ENCODE measurements around the gene ERMARD.
"Not testable (repeated sequence)": the region's sequence is repeated elsewhere in the genome, so short reads cannot be mapped to it uniquely, and the experiment has no call there.

Gene ERMARD

DNA sequence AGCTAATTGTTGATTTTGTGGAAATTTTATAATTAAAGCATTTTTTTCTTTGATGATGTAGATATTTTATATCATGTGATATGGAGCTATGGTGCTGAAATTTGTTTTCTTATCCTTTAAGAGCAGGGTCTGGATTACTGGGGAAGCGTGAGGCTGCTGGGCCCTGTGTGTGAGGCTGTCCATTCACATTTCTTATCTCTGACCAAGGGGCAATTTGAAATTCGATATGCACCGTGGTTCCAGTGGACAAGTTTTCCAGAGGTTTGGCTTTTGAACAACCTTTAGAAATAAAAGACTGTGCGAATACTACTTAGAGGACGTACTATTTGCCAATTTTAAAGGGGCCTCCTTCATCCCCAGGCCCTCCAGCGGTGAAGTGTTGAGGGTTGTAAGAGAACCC, 3.7 kb downstream of the ERMARD start:
- Histone ChIP-seq H3K4me2 (ENCODE audit: low read depth, low read length, poor library complexity, severe bottlenecking) (no peak overlapping the region), H3K9me3 (ENCODE audit: insufficient read depth, low read length) (no peaks in the 10 kb centered on the region), H3K36me3 (ENCODE audit: low read length) (no peaks in the 10 kb centered on the region), H3K27me3 (ENCODE audit: low read length) (no peaks in the 10 kb centered on the region), H3K9ac (ENCODE audit: low read length) (no peak overlapping the region), H3K4me3 (ENCODE audit: insufficient read depth, low read length, poor library complexity, severe bottlenecking) (no peak overlapping the region), H3F3A (ENCODE audit: insufficient read depth) (0 out of 2 replicates have a peak, but pooled peaks cover 5% of the 10 kb centered on the region), H3K27ac (ENCODE audit: low read depth, low read length) (no peak overlapping the region), H4K20me1 (ENCODE audit: low read depth, low read length) (no peaks in the 10 kb centered on the region), H2AFZ (ENCODE audit: low read depth, low read length, severe bottlenecking) (no peak overlapping the region), H3K9me2 (replicated peaks; ENCODE audit: insufficient read depth, low read length) (no peaks in the 10 kb centered on the region), H3K79me2 (ENCODE audit: insufficient read depth, low read length) (peaks cover 10% of the 10 kb centered on the region)
- TF ChIP-seq, protein P1, sequence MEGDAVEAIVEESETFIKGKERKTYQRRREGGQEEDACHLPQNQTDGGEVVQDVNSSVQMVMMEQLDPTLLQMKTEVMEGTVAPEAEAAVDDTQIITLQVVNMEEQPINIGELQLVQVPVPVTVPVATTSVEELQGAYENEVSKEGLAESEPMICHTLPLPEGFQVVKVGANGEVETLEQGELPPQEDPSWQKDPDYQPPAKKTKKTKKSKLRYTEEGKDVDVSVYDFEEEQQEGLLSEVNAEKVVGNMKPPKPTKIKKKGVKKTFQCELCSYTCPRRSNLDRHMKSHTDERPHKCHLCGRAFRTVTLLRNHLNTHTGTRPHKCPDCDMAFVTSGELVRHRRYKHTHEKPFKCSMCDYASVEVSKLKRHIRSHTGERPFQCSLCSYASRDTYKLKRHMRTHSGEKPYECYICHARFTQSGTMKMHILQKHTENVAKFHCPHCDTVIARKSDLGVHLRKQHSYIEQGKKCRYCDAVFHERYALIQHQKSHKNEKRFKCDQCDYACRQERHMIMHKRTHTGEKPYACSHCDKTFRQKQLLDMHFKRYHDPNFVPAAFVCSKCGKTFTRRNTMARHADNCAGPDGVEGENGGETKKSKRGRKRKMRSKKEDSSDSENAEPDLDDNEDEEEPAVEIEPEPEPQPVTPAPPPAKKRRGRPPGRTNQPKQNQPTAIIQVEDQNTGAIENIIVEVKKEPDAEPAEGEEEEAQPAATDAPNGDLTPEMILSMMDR (IDR thresholded peaks at IDR 0.05; ENCODE audit: insufficient read depth, low read length, poor library complexity, severe bottlenecking): no peak
- TF ChIP-seq EZH2phosphoT487 (conservative IDR thresholded peaks at IDR 0.05; ENCODE audit: low read length): no peak

DNA sequence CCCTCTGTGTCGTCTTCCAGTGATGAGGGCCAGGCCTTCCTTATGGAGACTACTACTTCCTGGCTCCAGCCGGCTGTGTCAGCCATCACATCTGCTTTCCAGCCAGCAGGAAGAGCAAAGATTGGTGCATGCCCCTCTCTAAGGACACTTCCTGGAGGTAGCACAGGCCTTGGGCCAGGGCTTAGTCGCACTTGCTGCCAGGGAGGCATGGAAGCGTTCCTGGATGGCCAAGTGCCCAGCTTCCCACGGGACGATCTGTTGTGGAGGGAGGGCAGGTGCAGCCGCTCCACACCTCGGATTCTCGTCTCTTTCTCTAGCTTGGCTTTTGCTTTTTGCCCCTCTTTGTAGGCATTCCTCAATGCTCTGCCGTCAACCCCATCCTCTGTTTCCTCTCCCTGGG, 11.9 kb downstream of the ERMARD start:
- no peak overlapping the region for H3K4me2 ChIP-seq (ENCODE audit: low read depth, low read length, poor library complexity, severe bottlenecking)
- H3K9me3 ChIP-seq (ENCODE audit: insufficient read depth, low read length): no peaks in the 10 kb centered on the region
- H3K79me2 ChIP-seq (ENCODE audit: insufficient read depth, low read length): no peaks in the 10 kb centered on the region
- no peaks in the 10 kb centered on the region for H3K36me3 ChIP-seq (ENCODE audit: low read length)
- H3K27ac ChIP-seq (ENCODE audit: low read depth, low read length): no peak overlapping the region
- H3K27me3 ChIP-seq (ENCODE audit: low read length): no peaks in the 10 kb centered on the region
- no peak overlapping the region for H3K9ac ChIP-seq (ENCODE audit: low read length)
- no peaks in the 10 kb centered on the region for H3F3A ChIP-seq (ENCODE audit: insufficient read depth)
- no peaks in the 10 kb centered on the region for H4K20me1 ChIP-seq (ENCODE audit: low read depth, low read length)
- no peak overlapping the region for H2AFZ ChIP-seq (ENCODE audit: low read depth, low read length, severe bottlenecking)
- H3K4me3 ChIP-seq (ENCODE audit: insufficient read depth, low read length, poor library complexity, severe bottlenecking): no peak overlapping the region
- no peak for TF ChIP-seq EZH2phosphoT487 (conservative IDR thresholded peaks at IDR 0.05; ENCODE audit: low read length)
- TF ChIP-seq, protein P1 (IDR thresholded peaks at IDR 0.05; ENCODE audit: insufficient read depth, low read length, poor library complexity, severe bottlenecking): no peak
- H3K9me2 ChIP-seq (replicated peaks; ENCODE audit: insufficient read depth, low read length): no peaks in the 10 kb centered on the region

DNA sequence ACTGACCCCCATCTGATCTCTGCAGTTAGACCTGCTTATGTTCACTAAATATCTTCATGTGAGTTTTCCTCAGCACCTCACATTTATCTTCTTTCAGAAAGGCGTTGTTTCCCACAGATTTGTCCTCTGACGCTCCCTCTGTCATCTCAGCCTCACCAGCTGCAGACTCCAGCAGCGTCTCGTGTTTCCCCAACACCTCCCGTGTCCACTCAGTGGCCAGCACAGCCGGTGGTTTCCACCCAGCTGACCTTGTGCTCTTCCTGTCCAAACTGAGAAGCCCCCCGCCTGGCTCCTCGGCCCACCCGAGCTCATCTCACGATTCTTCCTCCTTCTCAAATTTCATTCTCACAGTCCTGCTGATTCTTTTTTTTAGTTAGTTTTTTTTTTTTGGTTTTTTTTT, 12.5 kb downstream of the ERMARD start:
- TF ChIP-seq, protein P1 (IDR thresholded peaks at IDR 0.05; ENCODE audit: insufficient read depth, low read length, poor library complexity, severe bottlenecking): no peak
- TF ChIP-seq EZH2phosphoT487 (conservative IDR thresholded peaks at IDR 0.05; ENCODE audit: low read length): no peak
- no peak overlapping the region for H2AFZ ChIP-seq (ENCODE audit: low read depth, low read length, severe bottlenecking)
- no peak overlapping the region for H3K9ac ChIP-seq (ENCODE audit: low read length)
- H3K27ac ChIP-seq (ENCODE audit: low read depth, low read length): no peak overlapping the region
- no peak overlapping the region for H3K4me3 ChIP-seq (ENCODE audit: insufficient read depth, low read length, poor library complexity, severe bottlenecking)
- H3K4me2 ChIP-seq (ENCODE audit: low read depth, low read length, poor library complexity, severe bottlenecking): no peak overlapping the region
- H4K20me1 ChIP-seq (ENCODE audit: low read depth, low read length): no peaks in the 10 kb centered on the region
- H3K9me3 ChIP-seq (ENCODE audit: insufficient read depth, low read length): no peaks in the 10 kb centered on the region
- H3K36me3 ChIP-seq (ENCODE audit: low read length): no peaks in the 10 kb centered on the region
- H3K9me2 ChIP-seq (replicated peaks; ENCODE audit: insufficient read depth, low read length): no peaks in the 10 kb centered on the region
- H3K79me2 ChIP-seq (ENCODE audit: insufficient read depth, low read length): no peaks in the 10 kb centered on the region
- H3K27me3 ChIP-seq (ENCODE audit: low read length): no peaks in the 10 kb centered on the region
- no peaks in the 10 kb centered on the region for H3F3A ChIP-seq (ENCODE audit: insufficient read depth)

DNA sequence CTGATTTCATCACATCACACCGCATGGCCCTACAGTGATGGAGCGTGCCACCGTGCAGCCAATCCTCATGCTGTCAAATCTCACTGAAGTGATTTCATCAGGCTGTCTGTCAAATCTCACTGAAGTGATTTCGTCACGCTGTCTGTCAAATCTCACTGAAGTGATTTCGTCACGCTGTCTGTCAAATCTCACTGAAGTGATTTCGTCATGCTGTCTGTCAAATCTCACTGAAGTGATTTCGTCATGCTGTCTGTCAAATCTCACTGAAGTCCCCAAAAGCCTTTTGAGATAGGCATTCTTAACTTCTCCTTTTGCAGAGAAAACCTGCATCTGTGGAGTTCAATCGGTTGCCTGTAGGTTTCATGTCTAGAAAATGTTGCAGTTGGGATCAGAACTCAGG, 14.4 kb downstream of the ERMARD start:
- H3K36me3 ChIP-seq (ENCODE audit: low read length); H3K9me3 ChIP-seq (ENCODE audit: insufficient read depth, low read length); H3K79me2 ChIP-seq (ENCODE audit: insufficient read depth, low read length): not testable (repeated sequence)

More for the DNA sequence above, 14.4 kb downstream of the ERMARD start:
- not testable (repeated sequence) for H3F3A ChIP-seq (ENCODE audit: insufficient read depth); H3K4me3 ChIP-seq (ENCODE audit: insufficient read depth, low read length, poor library complexity, severe bottlenecking); H3K27ac ChIP-seq (ENCODE audit: low read depth, low read length); H2AFZ ChIP-seq (ENCODE audit: low read depth, low read length, severe bottlenecking); H3K27me3 ChIP-seq (ENCODE audit: low read length); H4K20me1 ChIP-seq (ENCODE audit: low read depth, low read length); H3K9me2 ChIP-seq (replicated peaks; ENCODE audit: insufficient read depth, low read length); H3K9ac ChIP-seq (ENCODE audit: low read length); H3K4me2 ChIP-seq (ENCODE audit: low read depth, low read length, poor library complexity, severe bottlenecking)
